K562 (cell line): ENCODE results near the gene GJE1. TPM values are rescaled to one million over a fixed set of nuclear protein-coding genes. Genes with fewer than 3 reads are reported as not detected.

Source experiments
- ATAC-seq: fragments of 200-7000 bp; cut with Tn5 transposase; 3 replicates; pipeline ENCODE4 v1.9.1; 2020; ENCODE audit warnings: moderate library complexity
- BruUV-seq: library from RNA; stranded (reverse); fragments of 400-500 nt; replicated peaks from 2 replicates; lab custom pipeline; 2021; lab: Mats Ljungman, UMichigan
- CTCF ChIA-PET: fragments of 300-600 bp; formaldehyde crosslinking; extraction: SDS; loops from one replicate; lab custom pipeline; 2021; ENCODE audit warnings: low intra/inter-chr PET ratio; lab: Yijun Ruan, JAX
- POLR2A ChIA-PET: fragments of 300-600, 350-650 bp; sonication (Branson Sonifier 250); formaldehyde crosslinking; extraction: SDS; loops from one replicate; lab custom pipeline; 2021; ENCODE audit warnings: antibody characterized with exemption, inconsistent platforms; lab: Yijun Ruan, JAX
- DNase-seq, 4 experiments: peaks; one replicate each; pipeline versions ENCODE4 v3.0.0 to v3.0.0-alpha.2; 2011 to 2018; ENCODE audit warnings: low spot score in 3 of 4, mixed read lengths in 3 of 4; ENCODE audit errors: extremely low read depth in 1 of 4
- FAIRE-seq: peaks from 2 replicates; lab custom pipeline; 2011; peaks lifted over from hg19 to GRCh38; lab: Jason Lieb, UNC
- H2AFZ ChIP-seq: 2 replicates; pipeline ENCODE4 v1.6.0; 2011; ENCODE audit warnings: low read depth, low read length, control low read depth, inconsistent platforms
- H3K27ac ChIP-seq: fragments of 200-600 bp; 3 replicates; pipeline ENCODE4 v1.8.0; 2011; ENCODE audit warnings: low read depth, mild to moderate bottlenecking, control low read depth, inconsistent platforms, low read length, moderate library complexity, mixed read lengths; ENCODE audit errors: extremely low read depth
- H3K27me3 ChIP-seq, 2 experiments: fragments of 300-600 bp in 1 of 2; 2 replicates in 1 of 2; 3 replicates in 1 of 2; pipeline versions ENCODE4 v1.6.0 to v1.8.0; 2011; ENCODE audit warnings: inconsistent platforms in 2 of 2, low read length in 2 of 2, mild to moderate bottlenecking in 1 of 2, mixed read lengths in 1 of 2, moderate library complexity in 1 of 2; ENCODE audit not compliant: control insufficient read depth in 2 of 2, insufficient read depth in 2 of 2
- H3K36me3 ChIP-seq: fragments of 300-600 bp; 3 replicates; pipeline ENCODE4 v1.8.0; 2011; ENCODE audit warnings: mild to moderate bottlenecking, low read length, inconsistent platforms; ENCODE audit not compliant: control insufficient read depth, insufficient read depth
- H3K4me1 ChIP-seq, 2 experiments: fragments of 200-600 bp in 1 of 2; replicated peaks in 1 of 2; 2 replicates in 1 of 2; 3 replicates in 1 of 2; pipeline versions ENCODE4 v1.5.1 to v1.8.0; 2011; ENCODE audit warnings: inconsistent platforms in 2 of 2, low read length in 2 of 2, mild to moderate bottlenecking in 1 of 2, mixed read lengths in 1 of 2, moderate library complexity in 1 of 2; ENCODE audit not compliant: control insufficient read depth in 2 of 2, insufficient read depth in 2 of 2
- H3K4me2 ChIP-seq: 2 replicates; pipeline ENCODE4 v1.6.1; 2011; ENCODE audit warnings: low read length, control low read depth, inconsistent platforms, mixed read lengths; ENCODE audit not compliant: insufficient read depth
- H3K4me3 ChIP-seq: fragments of 200-600 bp; sonication (generic), shearing (Covaris generic); 2 replicates; pipeline ENCODE4 v1.5.1; 2016; ENCODE audit warnings: control low read depth, inconsistent platforms
- H3K79me2 ChIP-seq: fragments of 200-600 bp; 3 replicates; pipeline ENCODE4 v1.8.0; 2011; ENCODE audit warnings: low read length, inconsistent platforms; ENCODE audit not compliant: control insufficient read depth, insufficient read depth
- H3K9ac ChIP-seq, 2 experiments: 2 replicates each; pipeline versions ENCODE4 v1.6.0 to v1.6.1; 2011; ENCODE audit warnings: low read depth in 2 of 2, low read length in 2 of 2, control low read depth in 1 of 2, inconsistent platforms in 1 of 2, mild to moderate bottlenecking in 1 of 2, mixed read lengths in 1 of 2; ENCODE audit not compliant: insufficient read depth in 1 of 2
- H3K9me1 ChIP-seq: one replicate; pipeline ENCODE4 v1.6.0; 2011; ENCODE audit warnings: inconsistent platforms, mild to moderate bottlenecking, low read length, moderate library complexity; ENCODE audit not compliant: control insufficient read depth, insufficient read depth
- H3K9me3 ChIP-seq: replicated peaks from 2 replicates; pipeline ENCODE4 v1.5.1; 2011; ENCODE audit warnings: low read depth, low read length, inconsistent platforms; ENCODE audit not compliant: control insufficient read depth, insufficient read depth
- H4K20me1 ChIP-seq: replicated peaks from 2 replicates; pipeline ENCODE4 v1.6.1; 2011; ENCODE audit warnings: low read length, inconsistent platforms, mixed read lengths; ENCODE audit not compliant: control insufficient read depth, insufficient read depth
- ARNT ChIP-seq, 2 experiments: fragments of 450-650 bp; IDR thresholded peaks; 2 replicates each; pipeline ENCODE4 v1.6.1; 2016; ENCODE audit warnings: mild to moderate bottlenecking in 1 of 2
- EWSR1 ChIP-seq: fragments of 450-650 bp; IDR thresholded peaks from 2 replicates; pipeline ENCODE4 v1.6.1; 2018; ENCODE audit warnings: borderline replicate concordance, mild to moderate bottlenecking, low read depth, moderate library complexity; ENCODE audit not compliant: partially characterized antibody
- KAT8 ChIP-seq: fragments of 450-650 bp; IDR thresholded peaks from 2 replicates; pipeline ENCODE4 v1.6.1; 2016; ENCODE audit warnings: low read depth, mild to moderate bottlenecking
- KDM5B ChIP-seq: fragments of 200-600 bp; sonication (generic); IDR thresholded peaks from 2 replicates; pipeline ENCODE4 v1.6.1; 2012; ENCODE audit warnings: low read depth, mild to moderate bottlenecking, moderate library complexity, low read length, control low read depth, inconsistent platforms; ENCODE audit not compliant: insufficient replicate concordance
- SIX5 ChIP-seq, 2 experiments: IDR thresholded peaks; 2 replicates each; pipeline ENCODE4 v1.6.1; 2011; ENCODE audit warnings: low read length in 2 of 2, borderline replicate concordance in 1 of 2, low read depth in 1 of 2, mild to moderate bottlenecking in 1 of 2, moderate library complexity in 1 of 2; ENCODE audit not compliant: insufficient read depth in 1 of 2
- U2AF2 ChIP-seq: fragments of 200-400 bp; formaldehyde crosslinking; optimal IDR thresholded peaks from 2 replicates; pipeline ENCODE3; 2017; ENCODE audit warnings: low read depth, mild to moderate bottlenecking, low read length
- ZNF224 ChIP-seq: sonication (generic); formaldehyde crosslinking; IDR thresholded peaks from 2 replicates; pipeline ENCODE4 v1.8.0; 2022; ENCODE audit warnings: mild to moderate bottlenecking, missing genetic modification reagents
- ZNF324 ChIP-seq: fragments of 250-450 bp; sonication (Bioruptor Pico); IDR thresholded peaks from 2 replicates; pipeline ENCODE4 v1.4.0; 2020; ENCODE audit warnings: mild to moderate bottlenecking
- ZNF695 ChIP-seq: fragments of 450-650 bp; formaldehyde crosslinking; IDR thresholded peaks from 2 replicates; pipeline ENCODE4 v1.4.0; 2020; ENCODE audit warnings: mild to moderate bottlenecking, moderate library complexity
- ZSCAN32 ChIP-seq: fragments of 450-650 bp; formaldehyde crosslinking; IDR thresholded peaks from 2 replicates; pipeline ENCODE4 v1.4.0; 2020; ENCODE audit warnings: mild to moderate bottlenecking, moderate library complexity
- WGBS: fragments of 100-300 bp; shearing (Covaris generic); methylation state at CpG from one replicate; pipeline ENCODE4 v1.1.6; 2016; ENCODE audit warnings: low coverage, mixed read lengths; ENCODE audit not compliant: insufficient coverage; ENCODE audit errors: missing lambda C conversion rate; 5-methylcytosine and 5-hydroxymethylcytosine counted together
- in situ Hi-C: fragments of 300-500 bp; cut with MboI; formaldehyde crosslinking; loops from 4 replicates; pipeline ENCODE4 v1.15.0; 2018; ENCODE audit warnings: inconsistent platforms, mixed read lengths
- intact Hi-C: fragments of 100-400 bp; cut with micrococcal nuclease; formaldehyde crosslinking; loops from 2 replicates; pipeline ENCODE4 v1.14.2; 2022
- polyA plus RNA-seq, 8 experiments: library from polyadenylated mRNA; depleted of rRNA in 4 of 8; stranded (reverse) in 5 of 8; unstranded in 3 of 8; fragments of >200 nt; fragmentation: Nextera tagmentation in 2 of 8; fragmentation: Illumina TruSeq in 1 of 8; extraction: Ambion mirVana in 2 of 8; extraction: Trizol in 1 of 8; gene quantifications; 2 replicates each; pipeline versions ENCODE4 v1.2.1 to v1.2.3, GENCODE V29; 2011 to 2014; ENCODE audit warnings: inconsistent platforms in 1 of 8, missing spikeins in 1 of 8
- total RNA-seq, 7 experiments: library from RNA; depleted of rRNA in 6 of 7; stranded (reverse); fragments of >200 nt in 6 of 7; fragmentation: Illumina TruSeq in 2 of 7; extraction: Trizol in 2 of 7; gene quantifications; 2 replicates each; pipeline versions ENCODE4 v1.2.1 to v1.2.3, GENCODE V29; 2011 to 2021; ENCODE audit warnings: low replicate concordance in 1 of 7
- TF ChIP-seq, protein P1 (sequence below): sonication (generic); formaldehyde crosslinking; IDR thresholded peaks from 2 replicates; pipeline ENCODE4 v1.8.0; 2023; ENCODE audit warnings: missing genetic modification reagents, mild to moderate bottlenecking, borderline replicate concordance
- TF ChIP-seq, protein P2 (sequence below): fragments of 200-400 bp; formaldehyde crosslinking; IDR thresholded peaks from 2 replicates; pipeline ENCODE4 v1.6.1; 2017; ENCODE audit warnings: mild to moderate bottlenecking, low read depth, low read length, moderate library complexity

The GJE1 gene
- total and polyA plus RNA-seq, 9 of the 15 experiments (the other 6 are each of a cell fraction or from before 2014, with no cell fraction given), result not detected

DNA sequence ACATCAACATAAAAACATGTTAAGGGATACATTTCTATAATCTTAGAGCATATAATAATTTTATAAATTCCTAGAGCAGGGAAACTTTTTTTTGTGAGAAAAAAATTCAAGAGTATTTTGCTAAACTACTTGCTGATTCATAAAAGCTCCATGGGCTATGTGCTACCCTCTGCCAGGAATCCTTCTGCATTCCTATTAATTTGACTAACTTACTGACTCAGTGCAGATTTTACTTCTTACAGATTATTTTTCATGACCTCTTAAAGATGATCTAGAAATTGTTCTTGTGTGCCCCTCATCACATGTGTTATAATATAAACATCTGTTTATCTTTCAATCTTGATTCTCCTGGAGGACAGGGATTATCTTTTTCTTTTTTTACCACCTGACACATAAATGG lies 20.0 kb downstream of the GJE1 start (continued):
- TF ChIP-seq, protein P1, sequence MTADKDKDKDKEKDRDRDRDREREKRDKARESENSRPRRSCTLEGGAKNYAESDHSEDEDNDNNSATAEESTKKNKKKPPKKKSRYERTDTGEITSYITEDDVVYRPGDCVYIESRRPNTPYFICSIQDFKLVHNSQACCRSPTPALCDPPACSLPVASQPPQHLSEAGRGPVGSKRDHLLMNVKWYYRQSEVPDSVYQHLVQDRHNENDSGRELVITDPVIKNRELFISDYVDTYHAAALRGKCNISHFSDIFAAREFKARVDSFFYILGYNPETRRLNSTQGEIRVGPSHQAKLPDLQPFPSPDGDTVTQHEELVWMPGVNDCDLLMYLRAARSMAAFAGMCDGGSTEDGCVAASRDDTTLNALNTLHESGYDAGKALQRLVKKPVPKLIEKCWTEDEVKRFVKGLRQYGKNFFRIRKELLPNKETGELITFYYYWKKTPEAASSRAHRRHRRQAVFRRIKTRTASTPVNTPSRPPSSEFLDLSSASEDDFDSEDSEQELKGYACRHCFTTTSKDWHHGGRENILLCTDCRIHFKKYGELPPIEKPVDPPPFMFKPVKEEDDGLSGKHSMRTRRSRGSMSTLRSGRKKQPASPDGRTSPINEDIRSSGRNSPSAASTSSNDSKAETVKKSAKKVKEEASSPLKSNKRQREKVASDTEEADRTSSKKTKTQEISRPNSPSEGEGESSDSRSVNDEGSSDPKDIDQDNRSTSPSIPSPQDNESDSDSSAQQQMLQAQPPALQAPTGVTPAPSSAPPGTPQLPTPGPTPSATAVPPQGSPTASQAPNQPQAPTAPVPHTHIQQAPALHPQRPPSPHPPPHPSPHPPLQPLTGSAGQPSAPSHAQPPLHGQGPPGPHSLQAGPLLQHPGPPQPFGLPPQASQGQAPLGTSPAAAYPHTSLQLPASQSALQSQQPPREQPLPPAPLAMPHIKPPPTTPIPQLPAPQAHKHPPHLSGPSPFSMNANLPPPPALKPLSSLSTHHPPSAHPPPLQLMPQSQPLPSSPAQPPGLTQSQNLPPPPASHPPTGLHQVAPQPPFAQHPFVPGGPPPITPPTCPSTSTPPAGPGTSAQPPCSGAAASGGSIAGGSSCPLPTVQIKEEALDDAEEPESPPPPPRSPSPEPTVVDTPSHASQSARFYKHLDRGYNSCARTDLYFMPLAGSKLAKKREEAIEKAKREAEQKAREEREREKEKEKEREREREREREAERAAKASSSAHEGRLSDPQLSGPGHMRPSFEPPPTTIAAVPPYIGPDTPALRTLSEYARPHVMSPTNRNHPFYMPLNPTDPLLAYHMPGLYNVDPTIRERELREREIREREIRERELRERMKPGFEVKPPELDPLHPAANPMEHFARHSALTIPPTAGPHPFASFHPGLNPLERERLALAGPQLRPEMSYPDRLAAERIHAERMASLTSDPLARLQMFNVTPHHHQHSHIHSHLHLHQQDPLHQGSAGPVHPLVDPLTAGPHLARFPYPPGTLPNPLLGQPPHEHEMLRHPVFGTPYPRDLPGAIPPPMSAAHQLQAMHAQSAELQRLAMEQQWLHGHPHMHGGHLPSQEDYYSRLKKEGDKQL (CRISPR knock-in tag), result no peak
- no peak for TF ChIP-seq KDM5B
- TF ChIP-seq U2AF2, result no peak
- no peak for TF ChIP-seq ZNF224 (CRISPR knock-in tag)
- TF ChIP-seq ZSCAN32, result no peak
- TF ChIP-seq ARNT (IDR thresholded peaks at IDR 0.05), result no peak

DNA sequence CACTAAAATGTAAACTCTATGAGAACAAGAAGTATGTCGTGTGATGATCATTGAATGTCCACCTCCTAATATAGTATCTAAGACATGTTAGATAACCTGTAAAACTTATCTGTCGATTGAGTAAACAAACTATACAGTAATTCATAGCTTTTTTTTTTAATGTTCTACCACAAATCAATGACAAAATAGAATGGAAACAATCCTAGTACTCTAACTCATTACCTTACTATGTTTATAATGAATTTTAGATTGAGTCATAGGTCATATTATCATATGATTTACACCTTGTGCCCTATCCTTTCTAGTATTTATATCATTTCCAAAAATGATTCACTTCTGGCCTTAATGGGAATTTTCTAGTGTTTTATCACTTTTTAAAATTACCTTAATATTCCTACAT lies 20.5 kb downstream of the GJE1 start:
- Histone ChIP-seq H3K79me2 (peaks cover 92% of the 10 kb centered on the region), H3K4me1 (peaks cover 0 to 3% of the 10 kb centered on the region in 2 experiments; a peak in 2 of 5 replicates), H3K4me3 (no peak overlapping the region), H4K20me1 (no peaks in the 10 kb centered on the region; the same call in 1 of the 2 replicates), H2AFZ (no peak overlapping the region), H3K27me3 (no peaks in the 10 kb centered on the region), H3K9me1 (no peaks in the 10 kb centered on the region), H3K9ac (no peak overlapping the region), H3K4me2 (no peak overlapping the region), H3K9me3 (no peaks in the 10 kb centered on the region), H3K36me3 (peaks cover 7% of the 10 kb centered on the region; the same call in 1 of the 3 replicates), H3K27ac (no peak overlapping the region)
- DNase-seq, result no peak
- intact Hi-C loops, result no loop called here
- in situ Hi-C loops, result no loop called here
- TF ChIP-seq SIX5 (IDR thresholded peaks at IDR 0.05; ENCODE audit: borderline replicate concordance in 1 of 2, insufficient read depth in 1 of 2, low read depth in 1 of 2, low read length in 2 of 2) (no peak), EWSR1 (no peak), KAT8 (no peak), ZNF695 (no peak), ZNF324 (no peak)
- TF ChIP-seq, protein P2, sequence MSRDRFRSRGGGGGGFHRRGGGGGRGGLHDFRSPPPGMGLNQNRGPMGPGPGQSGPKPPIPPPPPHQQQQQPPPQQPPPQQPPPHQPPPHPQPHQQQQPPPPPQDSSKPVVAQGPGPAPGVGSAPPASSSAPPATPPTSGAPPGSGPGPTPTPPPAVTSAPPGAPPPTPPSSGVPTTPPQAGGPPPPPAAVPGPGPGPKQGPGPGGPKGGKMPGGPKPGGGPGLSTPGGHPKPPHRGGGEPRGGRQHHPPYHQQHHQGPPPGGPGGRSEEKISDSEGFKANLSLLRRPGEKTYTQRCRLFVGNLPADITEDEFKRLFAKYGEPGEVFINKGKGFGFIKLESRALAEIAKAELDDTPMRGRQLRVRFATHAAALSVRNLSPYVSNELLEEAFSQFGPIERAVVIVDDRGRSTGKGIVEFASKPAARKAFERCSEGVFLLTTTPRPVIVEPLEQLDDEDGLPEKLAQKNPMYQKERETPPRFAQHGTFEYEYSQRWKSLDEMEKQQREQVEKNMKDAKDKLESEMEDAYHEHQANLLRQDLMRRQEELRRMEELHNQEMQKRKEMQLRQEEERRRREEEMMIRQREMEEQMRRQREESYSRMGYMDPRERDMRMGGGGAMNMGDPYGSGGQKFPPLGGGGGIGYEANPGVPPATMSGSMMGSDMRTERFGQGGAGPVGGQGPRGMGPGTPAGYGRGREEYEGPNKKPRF, result no peak
- CTCF ChIA-PET, result no interaction called here
- no peak for ATAC-seq
- POLR2A ChIA-PET, result no interaction called here
- WGBS, result 55% methylated on average over 2 of the region's 2 CpGs
- no peak for FAIRE-seq
- BruUV-seq, result no TSS peak
